HK-2 (cell line): ENCODE results near the gene ZBTB49.
"Not testable (repeated sequence)": the region's sequence is repeated elsewhere in the genome, so short reads cannot be mapped to it uniquely, and the experiment has no call there.

Experiments used
- DNase-seq: peaks from one replicate; pipeline ENCODE4 v3.0.0-alpha.2; 2018; ENCODE audit not compliant: unreplicated experiment

ZBTB49 gene

GRCh38 chr4:4289941-4290850, at the start of gene ZBTB49, which contains the start of gene LYAR:
TSS of gene ZBTB49 (plus strand) at chr4:4290251. CDS start at chr4:4299946, 9,695 bp downstream.
TSS of gene LYAR (minus strand) at chr4:4290154. CDS start at chr4:4283742, 6,412 bp downstream.
- DNase-seq: peak; percentile 98

GRCh38 chr4:4245172-4245571, 44.9 kb upstream of the ZBTB49 start:
- no peak for DNase-seq

GRCh38 chr4:4247696-4248028, 42.4 kb upstream of the ZBTB49 start:
- no peak for DNase-seq

GRCh38 chr4:4248029-4248884, 41.8 kb upstream of the ZBTB49 start, which contains the start of gene TMEM128:
TSS of gene TMEM128 (minus strand) at chr4:4248223. CDS start at chr4:4248202, 21 bp downstream.
- peak; percentile 95 for DNase-seq

- DNase-seq: no peak
Measured at GRCh38 chr4:4248885-4249203, 41.2 kb upstream of the ZBTB49 start.

GRCh38 chr4:4249342-4249741, 40.7 kb upstream of the ZBTB49 start:
- DNase-seq: not testable (repeated sequence)

- DNase-seq: no peak
Measured at GRCh38 chr4:4249866-4250265, 40.2 kb upstream of the ZBTB49 start.

GRCh38 chr4:4254199-4254598, 35.9 kb upstream of the ZBTB49 start:
- no peak for DNase-seq

GRCh38 chr4:4254666-4255065, 35.4 kb upstream of the ZBTB49 start:
- no peak for DNase-seq

- DNase-seq: no peak
Measured at GRCh38 chr4:4256799-4257198, 33.3 kb upstream of the ZBTB49 start.

- not testable (repeated sequence) for DNase-seq
Measured at GRCh38 chr4:4257705-4258104, 32.3 kb upstream of the ZBTB49 start.

GRCh38 chr4:4259484-4260100, 30.5 kb upstream of the ZBTB49 start:
- no peak for DNase-seq

GRCh38 chr4:4260185-4260751, 29.8 kb upstream of the ZBTB49 start:
- DNase-seq: no peak

GRCh38 chr4:4267981-4268380, 22.1 kb upstream of the ZBTB49 start:
- DNase-seq: no peak

GRCh38 chr4:4268776-4269175, 21.3 kb upstream of the ZBTB49 start:
- no peak for DNase-seq

GRCh38 chr4:4269331-4269731, 20.7 kb upstream of the ZBTB49 start:
- DNase-seq: no peak

- no peak for DNase-seq
Measured at GRCh38 chr4:4269856-4270255, 20.2 kb upstream of the ZBTB49 start.

GRCh38 chr4:4270529-4270928, 19.5 kb upstream of the ZBTB49 start:
- no peak for DNase-seq

GRCh38 chr4:4271912-4272311, 18.1 kb upstream of the ZBTB49 start:
- DNase-seq: no peak

GRCh38 chr4:4274226-4274625, 15.8 kb upstream of the ZBTB49 start:
- no peak for DNase-seq

- DNase-seq: no peak
Measured at GRCh38 chr4:4277531-4277930, 12.5 kb upstream of the ZBTB49 start.

- no peak for DNase-seq
Measured at GRCh38 chr4:4281787-4282186, 8.3 kb upstream of the ZBTB49 start.
